ENCODE data around the gene OR10H1.

Gene OR10H1

DNA sequence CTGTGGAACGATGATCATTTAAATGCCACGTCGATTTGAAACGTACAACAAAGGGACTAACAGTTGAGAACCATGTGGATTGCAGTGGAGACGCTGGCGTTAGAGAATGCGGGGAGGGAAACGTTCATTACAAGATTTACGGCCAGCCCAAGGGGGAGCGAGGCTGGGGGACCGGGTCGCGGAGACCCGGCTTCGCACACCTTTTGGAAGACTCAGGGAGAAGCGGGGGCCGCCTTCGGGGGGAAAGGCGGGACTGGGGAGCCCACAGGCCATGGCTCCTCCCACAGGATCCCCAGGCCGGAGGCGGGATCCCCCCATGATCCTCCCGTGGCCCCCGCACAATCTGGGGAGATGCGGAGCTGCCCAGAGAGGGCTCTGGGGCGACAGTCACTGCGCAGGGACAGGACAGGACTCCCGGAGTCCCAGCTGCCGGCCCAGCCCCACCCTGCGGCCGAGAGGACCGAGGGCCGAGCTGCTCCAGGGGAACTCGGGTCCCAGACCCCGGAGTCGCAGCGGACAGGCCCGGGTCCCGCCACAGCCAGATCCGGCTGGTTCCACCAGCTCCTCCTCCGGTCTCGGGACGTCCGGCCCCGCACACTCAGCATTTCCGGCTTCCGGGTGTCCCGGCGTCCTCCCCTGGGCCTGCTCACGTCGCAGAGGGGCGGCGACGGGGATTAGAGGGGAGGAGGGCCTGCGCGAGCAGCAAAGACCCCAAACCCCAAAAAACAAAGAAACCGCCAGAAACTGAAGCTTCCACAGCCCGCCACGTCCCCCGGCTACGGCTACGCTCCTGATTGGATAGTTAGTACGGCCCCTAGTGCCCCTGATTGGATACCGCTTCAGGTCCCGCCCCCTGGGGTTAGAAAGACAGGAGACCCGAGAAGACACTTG, 21.1 kb upstream of the OR10H1 start (continued):
- TF ChIP-seq, protein P1, sequence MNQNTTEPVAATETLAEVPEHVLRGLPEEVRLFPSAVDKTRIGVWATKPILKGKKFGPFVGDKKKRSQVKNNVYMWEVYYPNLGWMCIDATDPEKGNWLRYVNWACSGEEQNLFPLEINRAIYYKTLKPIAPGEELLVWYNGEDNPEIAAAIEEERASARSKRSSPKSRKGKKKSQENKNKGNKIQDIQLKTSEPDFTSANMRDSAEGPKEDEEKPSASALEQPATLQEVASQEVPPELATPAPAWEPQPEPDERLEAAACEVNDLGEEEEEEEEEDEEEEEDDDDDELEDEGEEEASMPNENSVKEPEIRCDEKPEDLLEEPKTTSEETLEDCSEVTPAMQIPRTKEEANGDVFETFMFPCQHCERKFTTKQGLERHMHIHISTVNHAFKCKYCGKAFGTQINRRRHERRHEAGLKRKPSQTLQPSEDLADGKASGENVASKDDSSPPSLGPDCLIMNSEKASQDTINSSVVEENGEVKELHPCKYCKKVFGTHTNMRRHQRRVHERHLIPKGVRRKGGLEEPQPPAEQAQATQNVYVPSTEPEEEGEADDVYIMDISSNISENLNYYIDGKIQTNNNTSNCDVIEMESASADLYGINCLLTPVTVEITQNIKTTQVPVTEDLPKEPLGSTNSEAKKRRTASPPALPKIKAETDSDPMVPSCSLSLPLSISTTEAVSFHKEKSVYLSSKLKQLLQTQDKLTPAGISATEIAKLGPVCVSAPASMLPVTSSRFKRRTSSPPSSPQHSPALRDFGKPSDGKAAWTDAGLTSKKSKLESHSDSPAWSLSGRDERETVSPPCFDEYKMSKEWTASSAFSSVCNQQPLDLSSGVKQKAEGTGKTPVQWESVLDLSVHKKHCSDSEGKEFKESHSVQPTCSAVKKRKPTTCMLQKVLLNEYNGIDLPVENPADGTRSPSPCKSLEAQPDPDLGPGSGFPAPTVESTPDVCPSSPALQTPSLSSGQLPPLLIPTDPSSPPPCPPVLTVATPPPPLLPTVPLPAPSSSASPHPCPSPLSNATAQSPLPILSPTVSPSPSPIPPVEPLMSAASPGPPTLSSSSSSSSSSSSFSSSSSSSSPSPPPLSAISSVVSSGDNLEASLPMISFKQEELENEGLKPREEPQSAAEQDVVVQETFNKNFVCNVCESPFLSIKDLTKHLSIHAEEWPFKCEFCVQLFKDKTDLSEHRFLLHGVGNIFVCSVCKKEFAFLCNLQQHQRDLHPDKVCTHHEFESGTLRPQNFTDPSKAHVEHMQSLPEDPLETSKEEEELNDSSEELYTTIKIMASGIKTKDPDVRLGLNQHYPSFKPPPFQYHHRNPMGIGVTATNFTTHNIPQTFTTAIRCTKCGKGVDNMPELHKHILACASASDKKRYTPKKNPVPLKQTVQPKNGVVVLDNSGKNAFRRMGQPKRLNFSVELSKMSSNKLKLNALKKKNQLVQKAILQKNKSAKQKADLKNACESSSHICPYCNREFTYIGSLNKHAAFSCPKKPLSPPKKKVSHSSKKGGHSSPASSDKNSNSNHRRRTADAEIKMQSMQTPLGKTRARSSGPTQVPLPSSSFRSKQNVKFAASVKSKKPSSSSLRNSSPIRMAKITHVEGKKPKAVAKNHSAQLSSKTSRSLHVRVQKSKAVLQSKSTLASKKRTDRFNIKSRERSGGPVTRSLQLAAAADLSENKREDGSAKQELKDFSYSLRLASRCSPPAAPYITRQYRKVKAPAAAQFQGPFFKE (tag by site-specific recombination; IDR thresholded peaks at IDR 0.05; ENCODE audit: borderline replicate concordance), result no peak
- TF ChIP-seq ZNF202 (tag by site-specific recombination; IDR thresholded peaks at IDR 0.05; ENCODE audit: borderline replicate concordance) (no peak), ZNF560 (tag by site-specific recombination; IDR thresholded peaks at IDR 0.05; ENCODE audit: borderline replicate concordance) (no peak), ZNF473 (tag by site-specific recombination; IDR thresholded peaks at IDR 0.05) (no peak), ZSCAN16 (tag by site-specific recombination; IDR thresholded peaks at IDR 0.05) (no peak), ZNF707 (tag by site-specific recombination; IDR thresholded peaks at IDR 0.05) (no peak), ZNF394 (tag by site-specific recombination; IDR thresholded peaks at IDR 0.05; ENCODE audit: borderline replicate concordance) (peak; percentile 30; the same call in 1 of the 2 replicates), TSHZ1 (tag by site-specific recombination; IDR thresholded peaks at IDR 0.05; ENCODE audit: borderline replicate concordance) (no peak), ZNF324 (tag by site-specific recombination; IDR thresholded peaks at IDR 0.05) (0 out of 2 replicates have a peak, but pooled peaks have one; percentile 29), ZNF670 (tag by site-specific recombination; IDR thresholded peaks at IDR 0.05; ENCODE audit: low read depth) (no peak), SP2 (tag by site-specific recombination; IDR thresholded peaks at IDR 0.05) (peak; percentile 88), KLF10 (tag by site-specific recombination; IDR thresholded peaks at IDR 0.05) (no peak), ZNF174 (tag by site-specific recombination; IDR thresholded peaks at IDR 0.05) (no peak), ZEB2 (tag by site-specific recombination; IDR thresholded peaks at IDR 0.05) (peak; percentile 59; the same call in 1 of the 2 replicates), ZNF76 (tag by site-specific recombination; IDR thresholded peaks at IDR 0.05; ENCODE audit: borderline replicate concordance, low read depth) (peak; percentile 85), ZNF518A (tag by site-specific recombination; conservative IDR thresholded peaks at IDR 0.05; ENCODE audit: low read depth) (peak; percentile 94), ZNF660 (tag by site-specific recombination; IDR thresholded peaks at IDR 0.05) (peak; percentile 56; the same call in 1 of the 2 replicates), SP7 (tag by site-specific recombination; IDR thresholded peaks at IDR 0.05) (peak; percentile 50), ZNF391 (tag by site-specific recombination; IDR thresholded peaks at IDR 0.05; ENCODE audit: borderline replicate concordance, low read depth) (no peak), ZSCAN30 (tag by site-specific recombination; IDR thresholded peaks at IDR 0.05) (0 out of 2 replicates have a peak, but pooled peaks have one; percentile 36), GLI2 (tag by site-specific recombination; IDR thresholded peaks at IDR 0.05; ENCODE audit: borderline replicate concordance, low read depth) (no peak)
- TF ChIP-seq, protein P2, sequence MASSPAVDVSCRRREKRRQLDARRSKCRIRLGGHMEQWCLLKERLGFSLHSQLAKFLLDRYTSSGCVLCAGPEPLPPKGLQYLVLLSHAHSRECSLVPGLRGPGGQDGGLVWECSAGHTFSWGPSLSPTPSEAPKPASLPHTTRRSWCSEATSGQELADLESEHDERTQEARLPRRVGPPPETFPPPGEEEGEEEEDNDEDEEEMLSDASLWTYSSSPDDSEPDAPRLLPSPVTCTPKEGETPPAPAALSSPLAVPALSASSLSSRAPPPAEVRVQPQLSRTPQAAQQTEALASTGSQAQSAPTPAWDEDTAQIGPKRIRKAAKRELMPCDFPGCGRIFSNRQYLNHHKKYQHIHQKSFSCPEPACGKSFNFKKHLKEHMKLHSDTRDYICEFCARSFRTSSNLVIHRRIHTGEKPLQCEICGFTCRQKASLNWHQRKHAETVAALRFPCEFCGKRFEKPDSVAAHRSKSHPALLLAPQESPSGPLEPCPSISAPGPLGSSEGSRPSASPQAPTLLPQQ (tag by site-specific recombination; IDR thresholded peaks at IDR 0.05), result no peak
